ENCODE results near the gene FCSK.

The FCSK gene

DNA sequence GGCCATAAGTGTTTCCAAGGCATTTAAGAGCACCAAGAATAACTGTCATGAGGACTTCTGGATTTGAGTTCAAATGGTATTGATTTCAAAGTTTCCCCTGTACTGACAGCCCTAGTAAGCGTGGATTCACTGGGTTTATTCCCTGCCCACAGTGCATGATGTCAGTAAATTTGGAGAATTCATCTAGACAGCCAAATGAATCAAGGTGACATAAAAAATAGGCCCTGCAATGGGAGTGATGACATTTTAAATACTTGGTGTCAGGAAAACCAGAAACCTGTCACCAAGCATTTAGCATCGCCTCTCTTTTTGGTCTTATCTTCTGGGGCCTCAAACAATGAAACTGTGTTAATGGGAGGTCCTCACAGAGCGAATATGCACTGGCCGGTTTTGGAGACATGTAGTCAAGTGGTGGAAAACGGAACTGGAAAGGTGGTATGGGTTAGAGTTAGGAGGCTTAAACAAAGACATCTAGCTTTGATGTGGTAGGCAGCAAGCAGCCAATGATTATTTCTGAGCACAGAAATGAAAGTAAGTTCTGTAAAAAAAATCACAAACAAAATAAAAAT, 39.9 kb downstream of the FCSK start:
- Histone ChIP-seq H3K27me3 (ENCODE audit: control insufficient read depth, insufficient read depth, low read length) (no peaks in the 10 kb centered on the region), H3K9me3 (replicated peaks; ENCODE audit: low read length) (no peaks in the 10 kb centered on the region), H3K4me1 (ENCODE audit: control insufficient read depth, insufficient read depth, low read length) (peaks cover 6% of the 10 kb centered on the region), H3K4me3 (ENCODE audit: low read length) (no peak overlapping the region), H3K4me2 (ENCODE audit: low read length) (no peak overlapping the region), H3K9ac (ENCODE audit: low read depth, low read length) (no peak overlapping the region), H3K36me3 (ENCODE audit: insufficient read depth, low read length) (peaks cover 47% of the 10 kb centered on the region)

DNA sequence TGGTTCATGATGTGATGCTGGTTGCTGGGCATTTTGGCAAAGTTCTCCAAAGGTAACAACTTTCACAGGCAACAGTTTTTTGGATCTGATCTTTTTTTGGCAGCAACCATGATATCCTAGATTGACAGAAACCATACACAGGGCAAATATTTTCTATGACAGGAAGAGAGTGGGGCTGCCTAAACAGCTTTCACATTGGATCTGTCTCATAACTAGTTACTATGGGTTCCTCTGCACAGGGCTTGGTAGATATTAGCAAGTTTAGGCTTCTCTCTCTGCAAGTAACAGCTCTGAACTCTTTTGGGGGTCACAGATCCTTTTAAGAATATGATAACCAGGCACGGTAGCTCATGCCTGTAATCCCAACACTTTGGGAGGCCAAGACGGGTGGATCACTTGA, 40.4 kb downstream of the FCSK start:
- peaks cover 6% of the 10 kb centered on the region for H3K4me1 ChIP-seq (ENCODE audit: control insufficient read depth, insufficient read depth, low read length)
- H3K4me2 ChIP-seq (ENCODE audit: low read length): no peak overlapping the region
- H3K4me3 ChIP-seq (ENCODE audit: low read length): no peak overlapping the region
- H3K36me3 ChIP-seq (ENCODE audit: insufficient read depth, low read length): peaks cover 49% of the 10 kb centered on the region
- H3K27me3 ChIP-seq (ENCODE audit: control insufficient read depth, insufficient read depth, low read length): no peaks in the 10 kb centered on the region
- H3K9me3 ChIP-seq (replicated peaks; ENCODE audit: low read length): no peaks in the 10 kb centered on the region
- H3K9ac ChIP-seq (ENCODE audit: low read depth, low read length): no peak overlapping the region

DNA sequence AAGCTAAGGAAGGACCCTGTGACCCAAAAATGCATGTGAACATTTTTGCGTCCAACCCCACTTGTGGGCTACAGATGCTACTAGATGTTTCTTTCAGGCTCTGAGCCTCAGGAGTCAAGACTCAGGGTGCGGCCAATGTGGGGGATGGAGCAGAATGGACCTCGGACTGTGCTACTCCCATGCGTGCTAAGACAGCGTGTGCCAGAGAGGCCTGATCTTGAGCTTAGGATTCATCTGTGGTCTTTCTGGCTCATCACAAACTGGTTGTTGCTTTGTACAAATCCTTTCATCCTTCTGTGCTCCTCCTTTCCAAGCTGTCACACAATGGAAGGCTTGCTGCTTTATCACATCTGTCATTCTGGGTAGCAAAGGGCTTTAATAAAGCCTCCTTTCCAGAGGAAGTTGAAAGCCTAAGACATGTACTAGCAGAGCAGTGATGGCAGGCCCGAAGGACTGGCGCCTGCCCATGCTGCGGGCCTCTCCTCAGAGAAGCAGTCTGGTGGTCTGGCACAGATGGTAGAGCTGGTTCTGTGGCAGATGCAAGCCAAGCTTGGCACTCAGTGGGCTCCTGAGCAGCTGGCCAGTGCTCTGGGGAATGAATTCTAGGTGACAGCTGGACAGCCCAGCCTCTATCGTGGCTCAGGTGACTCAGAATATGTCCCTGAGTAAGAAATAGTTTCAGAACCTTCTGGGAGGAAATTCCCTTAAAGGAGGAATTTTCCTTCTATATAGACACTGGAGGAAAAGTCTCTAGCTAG, 41.2 kb downstream of the FCSK start:
- peaks cover 6% of the 10 kb centered on the region for H3K4me1 ChIP-seq (ENCODE audit: control insufficient read depth, insufficient read depth, low read length)
- H3K4me2 ChIP-seq (ENCODE audit: low read length): no peak overlapping the region

DNA sequence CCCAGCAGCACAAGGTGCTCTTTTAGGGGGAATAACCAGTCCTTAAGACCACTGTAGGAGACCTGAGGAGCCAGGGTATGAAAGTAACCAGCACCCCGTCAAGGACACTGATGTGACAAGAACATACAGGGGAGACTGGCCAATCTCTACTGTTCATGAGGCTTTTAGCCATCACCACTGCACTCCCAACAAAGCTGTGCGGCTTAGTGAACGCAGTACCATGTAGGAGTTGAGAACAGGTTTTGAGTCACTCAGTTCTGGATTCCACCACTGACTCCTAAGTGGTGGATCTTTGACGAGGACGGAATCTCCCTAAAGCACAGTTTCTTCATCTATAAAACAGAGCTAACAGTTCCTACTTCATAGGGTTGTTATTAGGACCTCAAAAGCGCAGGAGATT, 42.1 kb downstream of the FCSK start:
- H3K27me3 ChIP-seq (ENCODE audit: control insufficient read depth, insufficient read depth, low read length): no peaks in the 10 kb centered on the region
- H3K4me2 ChIP-seq (ENCODE audit: low read length): no peak overlapping the region
- peaks cover 6% of the 10 kb centered on the region for H3K4me1 ChIP-seq (ENCODE audit: control insufficient read depth, insufficient read depth, low read length)
- no peak overlapping the region for H3K4me3 ChIP-seq (ENCODE audit: low read length)
- H3K36me3 ChIP-seq (ENCODE audit: insufficient read depth, low read length): peaks cover 53% of the 10 kb centered on the region
- H3K9me3 ChIP-seq (replicated peaks; ENCODE audit: low read length): no peaks in the 10 kb centered on the region
- no peak overlapping the region for H3K9ac ChIP-seq (ENCODE audit: low read depth, low read length)

More for the DNA sequence above, 41.2 kb downstream of the FCSK start:
- no peaks in the 10 kb centered on the region for H3K27me3 ChIP-seq (ENCODE audit: control insufficient read depth, insufficient read depth, low read length)
- no peak overlapping the region for H3K9ac ChIP-seq (ENCODE audit: low read depth, low read length)
- peaks cover 50% of the 10 kb centered on the region for H3K36me3 ChIP-seq (ENCODE audit: insufficient read depth, low read length)
- no peak overlapping the region for H3K4me3 ChIP-seq (ENCODE audit: low read length)
- no peaks in the 10 kb centered on the region for H3K9me3 ChIP-seq (replicated peaks; ENCODE audit: low read length)

DNA sequence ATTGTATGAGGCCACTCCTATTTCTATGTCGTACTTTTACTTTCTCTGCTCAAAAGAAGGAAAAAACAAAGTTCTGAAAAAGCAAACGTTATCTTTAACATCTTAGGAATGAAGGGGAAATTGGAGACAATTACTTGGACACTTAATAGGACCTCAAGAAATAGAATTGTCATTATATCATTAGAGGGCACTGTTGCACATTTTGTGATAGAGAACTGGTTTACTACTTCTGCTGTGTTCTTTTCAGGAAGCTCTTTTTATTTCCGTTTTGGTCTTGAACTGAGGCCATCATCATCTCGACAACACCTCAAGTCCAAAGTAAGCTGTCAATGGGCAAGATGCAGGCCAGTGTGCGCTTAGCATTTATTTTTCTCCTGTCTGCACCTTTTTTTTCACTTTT, 54.4 kb downstream of the FCSK start:
- H3K4me3 ChIP-seq (ENCODE audit: low read length): no peak overlapping the region
- peaks cover 58% of the 10 kb centered on the region for H3K36me3 ChIP-seq (ENCODE audit: insufficient read depth, low read length)
- no peak overlapping the region for H3K9ac ChIP-seq (ENCODE audit: low read depth, low read length)

DNA sequence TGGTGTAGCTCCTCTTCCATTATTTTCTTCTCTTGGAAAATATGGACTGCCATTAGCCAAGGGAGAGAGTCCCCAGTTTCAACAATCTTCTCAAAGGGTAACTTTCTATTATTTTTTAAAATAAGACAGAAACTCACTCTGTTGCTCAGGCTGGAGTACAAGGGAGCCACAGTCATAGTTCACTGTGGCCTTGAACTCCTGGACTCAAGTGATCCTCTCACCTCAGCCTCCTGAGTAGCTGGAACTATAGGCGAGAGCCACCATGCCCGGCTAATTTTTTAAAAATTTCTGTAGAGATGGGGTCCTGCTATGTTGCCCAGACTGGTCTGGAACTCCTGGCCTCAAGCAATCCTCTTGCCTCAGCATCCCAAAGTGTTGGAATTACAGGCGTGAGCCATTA, 55.8 kb downstream of the FCSK start:
- H3K9me3 ChIP-seq (replicated peaks; ENCODE audit: low read length): no peaks in the 10 kb centered on the region
- no peak overlapping the region for H3K4me3 ChIP-seq (ENCODE audit: low read length)
- no peaks in the 10 kb centered on the region for H3K4me1 ChIP-seq (ENCODE audit: control insufficient read depth, insufficient read depth, low read length)
- H3K4me2 ChIP-seq (ENCODE audit: low read length): no peak overlapping the region
- peaks cover 55% of the 10 kb centered on the region for H3K36me3 ChIP-seq (ENCODE audit: insufficient read depth, low read length)
- no peak overlapping the region for H3K9ac ChIP-seq (ENCODE audit: low read depth, low read length)
- no peaks in the 10 kb centered on the region for H3K27me3 ChIP-seq (ENCODE audit: control insufficient read depth, insufficient read depth, low read length)

More for the DNA sequence above, 54.4 kb downstream of the FCSK start:
- Histone ChIP-seq H3K4me1 (ENCODE audit: control insufficient read depth, insufficient read depth, low read length) (no peaks in the 10 kb centered on the region), H3K9me3 (replicated peaks; ENCODE audit: low read length) (no peaks in the 10 kb centered on the region), H3K4me2 (ENCODE audit: low read length) (no peak overlapping the region), H3K27me3 (ENCODE audit: control insufficient read depth, insufficient read depth, low read length) (no peaks in the 10 kb centered on the region)

DNA sequence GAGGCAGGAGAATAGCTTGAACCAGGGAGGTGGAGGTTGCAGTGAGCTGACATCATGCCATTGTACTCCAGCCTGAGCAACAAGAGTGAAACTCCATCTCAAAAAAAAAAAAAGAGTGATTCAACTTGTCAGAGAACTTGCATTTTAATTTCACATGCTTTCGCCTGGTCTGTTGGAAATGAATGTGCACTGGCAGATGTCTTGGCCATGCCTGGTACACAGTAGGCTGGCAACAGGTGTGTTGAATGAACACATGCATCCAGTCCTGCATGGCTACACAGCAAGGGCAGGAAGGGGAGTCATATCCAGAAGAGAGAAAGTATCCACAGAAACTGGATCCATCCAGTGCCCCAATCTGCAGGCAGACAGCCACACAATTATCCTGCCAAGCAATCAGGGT, 57.4 kb downstream of the FCSK start:
- Histone ChIP-seq H3K4me3 (ENCODE audit: low read length) (no peak overlapping the region), H3K27me3 (ENCODE audit: control insufficient read depth, insufficient read depth, low read length) (no peaks in the 10 kb centered on the region), H3K9me3 (replicated peaks; ENCODE audit: low read length) (no peaks in the 10 kb centered on the region), H3K9ac (ENCODE audit: low read depth, low read length) (no peak overlapping the region), H3K36me3 (ENCODE audit: insufficient read depth, low read length) (peaks cover 65% of the 10 kb centered on the region), H3K4me2 (ENCODE audit: low read length) (no peak overlapping the region), H3K4me1 (ENCODE audit: control insufficient read depth, insufficient read depth, low read length) (no peaks in the 10 kb centered on the region)

DNA sequence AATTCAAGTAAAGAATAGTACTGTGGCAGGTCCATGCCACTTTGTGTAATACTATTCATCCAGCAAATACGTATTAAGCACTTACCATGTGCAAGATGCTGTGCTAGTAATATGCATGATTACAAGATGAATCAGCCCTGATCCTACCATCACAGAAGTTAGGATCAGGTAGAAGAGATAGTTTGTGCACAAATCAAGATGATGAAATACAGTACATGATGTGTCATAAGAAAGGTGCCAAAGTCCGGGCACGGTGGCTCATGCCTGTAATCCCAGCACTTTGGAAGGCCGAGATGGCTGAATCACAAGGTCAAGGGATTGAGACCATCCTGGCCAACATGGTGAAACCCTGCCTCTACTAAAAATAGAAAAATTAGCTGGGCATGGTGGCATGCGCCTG, 58.1 kb downstream of the FCSK start:
- Histone ChIP-seq H3K27me3 (ENCODE audit: control insufficient read depth, insufficient read depth, low read length) (no peaks in the 10 kb centered on the region), H3K9me3 (replicated peaks; ENCODE audit: low read length) (no peaks in the 10 kb centered on the region), H3K36me3 (ENCODE audit: insufficient read depth, low read length) (peaks cover 66% of the 10 kb centered on the region), H3K4me2 (ENCODE audit: low read length) (no peak overlapping the region), H3K4me3 (ENCODE audit: low read length) (no peak overlapping the region), H3K9ac (ENCODE audit: low read depth, low read length) (no peak overlapping the region), H3K4me1 (ENCODE audit: control insufficient read depth, insufficient read depth, low read length) (no peaks in the 10 kb centered on the region)

DNA sequence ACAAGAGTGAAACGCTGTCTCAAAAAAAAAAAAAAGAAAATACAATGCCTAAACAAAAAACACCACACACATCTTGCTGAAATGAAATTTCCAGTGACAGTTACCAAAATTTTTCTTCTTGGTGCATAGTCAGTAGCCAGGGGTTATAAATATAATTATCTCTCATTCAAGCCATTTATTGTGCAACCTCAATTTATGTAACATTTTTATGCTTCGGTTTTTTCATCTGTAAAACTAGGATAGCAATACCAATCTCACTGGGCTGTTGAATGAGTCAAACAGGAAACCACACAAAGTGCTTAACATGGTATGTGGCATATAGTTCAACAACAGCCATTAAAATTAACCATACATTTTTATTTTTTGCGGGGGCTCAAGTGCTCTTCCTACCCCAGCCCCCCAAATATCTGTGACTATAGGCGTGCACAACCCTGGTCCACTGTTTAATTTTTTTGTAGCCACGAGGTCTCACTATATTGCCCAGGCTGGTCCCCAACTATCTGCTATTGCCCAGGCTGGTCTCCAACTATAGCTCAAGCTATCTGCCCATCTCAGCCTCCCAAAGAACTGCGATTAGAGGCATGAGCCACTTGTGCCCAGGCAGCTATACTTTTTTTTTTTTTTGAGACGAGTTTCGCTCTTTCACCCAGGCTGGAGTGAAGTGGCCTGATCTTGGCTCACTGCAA, 66.4 kb downstream of the FCSK start:
- peak overlapping the region; percentile 70 for H3K4me2 ChIP-seq (ENCODE audit: low read length)
- peak overlapping the region; percentile 17 for H3K4me3 ChIP-seq (ENCODE audit: low read length)
- peaks cover 23% of the 10 kb centered on the region for H3K4me1 ChIP-seq (ENCODE audit: control insufficient read depth, insufficient read depth, low read length)
- no peaks in the 10 kb centered on the region for H3K27me3 ChIP-seq (ENCODE audit: control insufficient read depth, insufficient read depth, low read length)
- H3K9ac ChIP-seq (ENCODE audit: low read depth, low read length): no peak overlapping the region
- peaks cover 29% of the 10 kb centered on the region for H3K36me3 ChIP-seq (ENCODE audit: insufficient read depth, low read length)
- no peaks in the 10 kb centered on the region for H3K9me3 ChIP-seq (replicated peaks; ENCODE audit: low read length)

DNA sequence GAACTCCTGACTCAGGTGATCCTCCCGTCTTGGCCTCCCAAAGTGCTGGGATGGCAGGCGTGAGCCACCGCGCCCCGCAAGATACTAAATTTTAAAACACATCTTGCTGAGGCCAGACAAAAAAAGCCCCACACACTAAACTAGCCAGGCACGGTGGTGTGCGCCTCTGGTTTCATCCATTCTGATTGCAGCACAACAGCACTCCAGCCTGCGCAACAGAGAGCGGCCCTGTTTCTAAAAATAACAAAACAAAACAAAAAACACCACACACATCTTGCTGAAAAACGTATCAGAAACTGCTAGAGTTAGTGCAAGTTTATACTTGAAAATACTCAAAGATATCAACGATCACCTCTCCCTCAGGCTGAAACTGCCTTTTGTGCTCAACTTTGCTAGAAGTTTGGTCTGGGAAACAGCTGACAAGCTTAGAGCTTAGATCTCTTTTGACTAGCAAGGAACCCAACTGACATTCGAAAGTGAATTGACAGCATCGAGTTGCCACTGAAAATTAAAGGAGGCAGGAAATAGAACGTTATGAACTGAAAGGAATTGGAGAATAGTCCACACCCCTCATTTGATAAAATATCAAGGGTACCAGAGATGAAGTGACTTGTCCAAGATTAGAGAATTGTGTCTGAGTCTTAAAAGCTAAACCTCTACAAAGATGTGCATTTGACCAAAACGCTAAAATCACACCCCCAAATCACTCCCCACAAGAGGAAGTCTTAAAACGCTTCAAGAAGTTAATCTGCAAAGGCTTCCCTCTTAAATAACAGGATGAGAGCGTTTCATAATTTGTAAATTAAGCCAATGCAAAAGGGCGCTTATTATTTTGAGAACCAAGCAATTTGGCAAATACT, 68.1 kb downstream of the FCSK start:
- H3K4me2 ChIP-seq (ENCODE audit: low read length): peak overlapping the region; percentile 81
- H3K36me3 ChIP-seq (ENCODE audit: insufficient read depth, low read length): peaks cover 25% of the 10 kb centered on the region
- H3K4me3 ChIP-seq (ENCODE audit: low read length): peak overlapping the region; percentile 94
- H3K9me3 ChIP-seq (replicated peaks; ENCODE audit: low read length): no peaks in the 10 kb centered on the region
- no peaks in the 10 kb centered on the region for H3K27me3 ChIP-seq (ENCODE audit: control insufficient read depth, insufficient read depth, low read length)
- H3K9ac ChIP-seq (ENCODE audit: low read depth, low read length): peak overlapping the region; percentile 99
- peaks cover 39% of the 10 kb centered on the region for H3K4me1 ChIP-seq (ENCODE audit: control insufficient read depth, insufficient read depth, low read length)

DNA sequence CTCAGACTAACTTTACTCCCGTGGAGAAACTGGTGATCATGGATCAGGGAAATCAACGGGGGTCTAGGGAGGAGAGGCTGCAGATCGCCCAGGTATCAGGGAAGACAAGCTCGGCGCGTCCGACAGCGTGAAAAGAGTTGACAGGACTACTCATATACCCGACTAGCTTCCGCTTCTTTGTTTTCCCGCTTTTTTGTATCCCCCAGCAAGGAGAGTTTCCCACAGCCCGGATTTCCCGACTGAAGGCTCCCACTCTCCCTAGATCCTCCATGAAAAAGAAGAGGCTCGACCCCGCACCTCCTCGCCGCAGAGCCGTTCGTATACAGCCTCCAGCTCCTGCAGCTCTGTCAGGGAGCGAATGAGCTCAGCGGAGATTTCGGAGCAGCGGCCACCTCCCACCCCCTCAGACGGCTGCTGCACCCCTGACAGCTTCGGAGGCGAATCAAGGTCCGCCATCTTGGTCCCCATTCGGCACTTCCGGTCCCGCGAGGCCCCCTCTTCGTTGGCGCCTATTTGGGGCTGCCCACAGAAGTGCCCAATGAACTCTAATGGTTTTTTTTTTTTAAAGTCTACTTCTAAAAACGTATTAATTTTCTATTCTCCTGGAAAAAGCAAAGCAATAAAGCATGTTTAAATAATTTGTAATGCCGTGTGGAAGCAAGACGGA, 68.8 kb downstream of the FCSK start, which contains the start of gene COG4:
COG4 (minus strand) TSS at position 479 of the 667 bp plus-strand sequence; CDS start at position 468, 11 bp downstream.
- H3K4me3 ChIP-seq (ENCODE audit: low read length): peak within 1 kb of the TSS; percentile 94
- peak within 1 kb of the TSS; percentile 81 for H3K4me2 ChIP-seq (ENCODE audit: low read length)
- H3K9ac ChIP-seq (ENCODE audit: low read depth, low read length): peak within 1 kb of the TSS; percentile 99
- H3K9me3 ChIP-seq (replicated peaks; ENCODE audit: low read length): no peaks in the 10 kb centered on the region
- H3K27me3 ChIP-seq (ENCODE audit: control insufficient read depth, insufficient read depth, low read length): no peaks in the 10 kb centered on the region
- H3K36me3 ChIP-seq (ENCODE audit: insufficient read depth, low read length): peaks cover 21% of the 10 kb centered on the region
- peaks cover 41% of the 10 kb centered on the region for H3K4me1 ChIP-seq (ENCODE audit: control insufficient read depth, insufficient read depth, low read length)

Measured in skeletal muscle satellite cell (primary cell).